Stomach smooth muscle (tissue), 2 donors: Measurements from ENCODE around the gene SWAP70.

Experiments used
- H3K27ac ChIP-seq: one replicate; pipeline ENCODE4 v1.7.0; 2013; ENCODE audit warnings: mild to moderate bottlenecking, low read length, inconsistent platforms
- H3K27me3 ChIP-seq, 2 donors: one replicate each; pipeline ENCODE4 v1.7.0; 2013; ENCODE audit warnings: low read length in 2 of 2; ENCODE audit not compliant: insufficient read depth in 2 of 2, control insufficient read depth in 1 of 2
- H3K36me3 ChIP-seq, 2 donors: one replicate each; pipeline ENCODE4 v1.7.0; 2013; ENCODE audit warnings: low read length in 2 of 2; ENCODE audit not compliant: control insufficient read depth in 2 of 2, insufficient read depth in 2 of 2
- H3K4me1 ChIP-seq: one replicate; pipeline ENCODE4 v1.7.0; 2013; ENCODE audit warnings: low read length; ENCODE audit not compliant: control insufficient read depth, insufficient read depth
- H3K4me3 ChIP-seq, 2 donors: one replicate each; pipeline ENCODE4 v1.7.0; 2013; ENCODE audit warnings: low read length in 2 of 2
- H3K9ac ChIP-seq, 2 donors: one replicate each; pipeline ENCODE4 v1.7.0; 2013; ENCODE audit warnings: low read length in 2 of 2, mild to moderate bottlenecking in 1 of 2
- H3K9me3 ChIP-seq, 2 donors: one replicate each; pipeline ENCODE4 v1.7.0; 2013; ENCODE audit warnings: low read length in 2 of 2; ENCODE audit not compliant: control insufficient read depth in 2 of 2
- donor health status: healthy.
- donor health status: Pancreatic carcinoma.

SWAP70 gene

GRCh38 chr11:9651481-9651880 is 12.4 kb upstream of the SWAP70 start:
- H3K9ac ChIP-seq: no peak overlapping the region
- H3K4me3 ChIP-seq: no peak overlapping the region
- H3K9me3 ChIP-seq: no peaks in the 10 kb centered on the region
- no peaks in the 10 kb centered on the region for H3K27me3 ChIP-seq
- H3K27ac ChIP-seq: no peak overlapping the region
- no peaks in the 10 kb centered on the region for H3K4me1 ChIP-seq
- no peaks in the 10 kb centered on the region for H3K36me3 ChIP-seq

DNA sequence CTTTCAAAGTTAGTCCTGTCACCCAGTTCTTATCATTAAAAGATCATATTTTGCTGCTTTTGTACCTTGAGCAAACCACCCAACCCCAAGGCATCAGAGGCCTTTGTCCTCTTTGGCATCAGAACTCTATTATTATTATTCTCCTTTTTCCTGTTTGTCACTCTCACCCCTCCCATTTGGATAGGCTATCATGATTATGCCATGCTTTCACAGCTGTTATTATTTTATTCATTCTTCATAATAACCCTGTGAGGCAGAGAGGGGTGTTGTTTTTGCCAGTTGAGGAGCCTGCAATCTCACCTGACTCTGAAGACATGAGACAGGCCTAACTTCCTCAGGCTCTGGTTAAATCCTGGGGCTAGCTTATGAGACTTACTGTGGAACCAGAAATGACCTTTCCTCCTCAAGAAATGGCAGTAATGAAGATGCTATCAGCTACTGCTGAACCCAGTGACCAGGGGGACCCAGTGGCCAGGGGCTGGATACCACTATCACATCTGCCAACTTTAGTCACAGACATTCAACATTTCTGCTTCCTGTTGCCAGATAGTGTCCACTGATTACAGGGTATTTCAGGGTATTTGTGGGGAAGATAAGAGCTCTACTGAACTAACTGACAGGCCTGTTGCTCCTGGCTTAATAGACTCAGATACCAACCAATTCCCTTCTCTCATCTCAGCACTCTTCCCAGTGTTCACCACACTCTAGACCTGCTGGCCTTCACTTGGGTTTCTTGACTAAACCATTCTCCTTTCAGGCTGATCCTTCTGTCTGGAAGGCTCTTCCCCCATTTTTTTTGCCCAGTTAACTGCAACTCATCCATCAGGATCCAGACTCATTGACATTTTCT is 11.8 kb upstream of the SWAP70 start:
- Histone ChIP-seq H3K9ac (no peak overlapping the region), H3K27ac (no peak overlapping the region), H3K4me1 (no peaks in the 10 kb centered on the region), H3K36me3 (no peaks in the 10 kb centered on the region), H3K9me3 (no peaks in the 10 kb centered on the region), H3K27me3 (no peaks in the 10 kb centered on the region), H3K4me3 (no peak overlapping the region)

GRCh38 chr11:9653871-9654270 is 10.0 kb upstream of the SWAP70 start:
- H3K36me3 ChIP-seq: no peaks in the 10 kb centered on the region
- H3K9ac ChIP-seq: no peak overlapping the region
- H3K4me1 ChIP-seq: no peaks in the 10 kb centered on the region
- no peak overlapping the region for H3K4me3 ChIP-seq
- H3K27me3 ChIP-seq: no peaks in the 10 kb centered on the region
- no peaks in the 10 kb centered on the region for H3K9me3 ChIP-seq
- no peak overlapping the region for H3K27ac ChIP-seq

GRCh38 chr11:9656864-9657263 is 7.0 kb upstream of the SWAP70 start:
- H3K4me3 ChIP-seq: no peak overlapping the region
- no peaks in the 10 kb centered on the region for H3K27me3 ChIP-seq
- no peak overlapping the region for H3K9ac ChIP-seq
- H3K36me3 ChIP-seq: no peaks in the 10 kb centered on the region
- H3K27ac ChIP-seq: no peak overlapping the region
- no peaks in the 10 kb centered on the region for H3K9me3 ChIP-seq
- H3K4me1 ChIP-seq: no peaks in the 10 kb centered on the region

DNA sequence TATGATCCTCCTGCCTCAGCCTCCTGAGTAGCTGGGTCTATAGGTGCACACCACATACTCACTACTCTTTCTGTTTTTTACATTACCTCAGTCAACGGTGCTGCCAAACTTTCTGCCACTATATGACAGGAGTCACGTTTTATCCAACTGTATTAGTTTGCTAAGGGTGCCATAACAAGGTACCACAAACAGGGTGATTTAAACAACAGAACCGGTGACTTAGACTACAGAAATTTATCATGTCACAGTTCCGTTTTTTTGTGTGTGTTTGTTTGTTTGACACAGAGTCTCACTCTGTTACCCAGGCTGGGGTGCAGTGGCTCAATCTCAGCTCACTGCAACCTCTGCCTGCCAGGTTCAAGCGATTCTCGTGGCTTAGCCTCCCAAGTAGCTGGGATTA is 6.3 kb upstream of the SWAP70 start:
- Histone ChIP-seq H3K9me3 (no peaks in the 10 kb centered on the region), H3K36me3 (no peaks in the 10 kb centered on the region)

DNA sequence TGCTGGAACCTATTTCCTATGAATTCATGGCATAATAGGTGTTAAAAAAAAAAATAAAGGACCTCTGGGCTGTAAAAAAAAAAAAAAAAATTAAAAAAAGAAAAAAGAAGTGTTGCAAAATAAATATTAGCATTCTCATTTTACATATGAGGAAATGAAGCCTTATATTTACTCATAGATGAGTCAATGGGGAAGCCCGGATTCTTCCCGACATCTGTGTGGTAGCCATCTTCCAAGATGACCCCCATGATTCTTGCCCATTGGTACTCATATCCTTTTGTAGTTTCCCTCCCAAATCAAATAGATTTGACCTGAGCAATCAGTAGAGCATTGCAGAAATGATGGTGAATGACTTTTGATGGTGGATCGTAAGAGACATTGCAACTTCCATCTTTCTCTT is 3.0 kb upstream of the SWAP70 start:
- no peak overlapping the region for H3K4me3 ChIP-seq
- peaks cover 8% of the 10 kb centered on the region for H3K4me1 ChIP-seq
- H3K9me3 ChIP-seq: peaks cover 0 to 2% of the 10 kb centered on the region in 2 donors
- no peaks in the 10 kb centered on the region for H3K27me3 ChIP-seq
- H3K36me3 ChIP-seq: no peaks in the 10 kb centered on the region
- no peak overlapping the region for H3K9ac ChIP-seq
- no peak overlapping the region for H3K27ac ChIP-seq

More for the DNA sequence above, 6.3 kb upstream of the SWAP70 start:
- Histone ChIP-seq H3K4me3 (no peak overlapping the region), H3K27me3 (no peaks in the 10 kb centered on the region), H3K9ac (no peak overlapping the region), H3K4me1 (no peaks in the 10 kb centered on the region), H3K27ac (no peak overlapping the region)

DNA sequence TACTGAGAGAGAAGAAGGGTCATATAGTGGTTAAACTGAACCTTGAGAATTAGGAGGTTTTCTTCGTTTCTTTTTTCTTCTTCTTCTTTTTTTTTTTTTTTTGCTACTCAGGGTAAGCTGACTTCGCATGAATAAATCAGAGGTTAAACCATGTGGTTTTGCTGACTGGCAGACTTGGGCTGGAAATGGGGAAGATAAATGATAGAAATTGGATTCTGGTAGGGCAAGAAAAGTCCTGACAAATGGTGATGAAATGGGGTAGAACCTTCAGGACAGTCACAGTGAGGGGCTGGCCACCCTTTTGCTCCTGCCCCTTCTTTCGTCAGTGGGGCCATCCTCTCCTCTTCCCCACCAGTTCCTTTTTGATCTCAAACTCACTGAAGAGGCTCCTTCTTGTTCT is 1.6 kb upstream of the SWAP70 start:
- Histone ChIP-seq H3K27me3 (no peaks in the 10 kb centered on the region), H3K4me3 (no peak overlapping the region), H3K27ac (no peak overlapping the region), H3K4me1 (peaks cover 8% of the 10 kb centered on the region), H3K9me3 (peaks cover 0 to 6% of the 10 kb centered on the region in 2 donors), H3K36me3 (no peaks in the 10 kb centered on the region), H3K9ac (no peak overlapping the region)

- Histone ChIP-seq H3K4me1 (peaks cover 8% of the 10 kb centered on the region), H3K4me3 (peak overlapping the region; percentile 93 to 96), H3K27me3 (no peaks in the 10 kb centered on the region), H3K27ac (peak overlapping the region; percentile 86), H3K9ac (peak overlapping the region; percentile 80 to 88), H3K9me3 (peaks cover 0 to 6% of the 10 kb centered on the region in 2 donors), H3K36me3 (no peaks in the 10 kb centered on the region)
These were observed 647 bp downstream of the SWAP70 start for GRCh38 chr11:9664276-9665171.

GRCh38 chr11:9665749-9666148 is 1.9 kb downstream of the SWAP70 start:
- H3K27me3 ChIP-seq: no peaks in the 10 kb centered on the region
- peaks cover 0 to 6% of the 10 kb centered on the region in 2 donors for H3K9me3 ChIP-seq
- no peaks in the 10 kb centered on the region for H3K36me3 ChIP-seq
- peak overlapping the region in 1 of 2 donors; percentile 93 for H3K4me3 ChIP-seq
- no peak overlapping the region for H3K9ac ChIP-seq
- no peak overlapping the region for H3K27ac ChIP-seq
- H3K4me1 ChIP-seq: peaks cover 8% of the 10 kb centered on the region

DNA sequence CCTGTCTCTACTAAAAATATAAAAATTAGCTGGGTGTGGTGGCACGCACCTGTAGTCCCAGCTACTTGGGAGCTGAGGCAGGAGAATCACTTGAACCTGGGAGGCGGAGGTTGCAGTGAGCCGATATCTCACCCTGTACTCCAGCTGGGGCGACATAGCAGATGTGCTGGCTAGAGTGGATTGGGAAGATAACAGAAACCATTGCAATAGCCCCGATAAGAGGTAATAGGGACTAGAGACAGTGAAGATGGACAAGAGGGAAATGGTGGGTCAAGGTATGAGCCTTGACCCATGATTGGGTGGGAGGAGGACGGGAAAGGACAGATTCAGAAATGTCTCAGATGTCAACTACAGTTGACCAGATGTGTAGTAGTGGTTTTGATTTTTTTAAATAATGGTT is 6.1 kb downstream of the SWAP70 start:
- Histone ChIP-seq H3K4me1 (no peaks in the 10 kb centered on the region), H3K4me3 (no peak overlapping the region)

More for the DNA sequence above, 6.1 kb downstream of the SWAP70 start:
- no peaks in the 10 kb centered on the region for H3K36me3 ChIP-seq
- H3K9me3 ChIP-seq: peaks cover 0 to 6% of the 10 kb centered on the region in 2 donors
- no peaks in the 10 kb centered on the region for H3K27me3 ChIP-seq
- H3K27ac ChIP-seq: no peak overlapping the region
- H3K9ac ChIP-seq: no peak overlapping the region
